ENCODE measurements around the gene MT3.

MT3 gene

GRCh38 chr16:56589141-56590039 is at the start of gene MT3:
Gene MT3, plus strand, starts transcription at chr16:56589528. Its CDS starts 63 bp downstream, at chr16:56589591.
- TF ChIP-seq CTCF (IDR thresholded peaks at IDR 0.05; ENCODE audit: control insufficient read depth, extremely low read depth, insufficient read depth) = peak; percentile 22
- peak within 1 kb of the TSS; percentile 36 for H3K4me3 ChIP-seq (ENCODE audit: low read depth, low read length)
- DNase-seq (ENCODE audit: low read depth) = no peak

- no peak for TF ChIP-seq CTCF (IDR thresholded peaks at IDR 0.05; ENCODE audit: control insufficient read depth, extremely low read depth, insufficient read depth)
- DNase-seq (ENCODE audit: low read depth) = no peak
- H3K4me3 ChIP-seq (ENCODE audit: low read depth, low read length) = no peak overlapping the region
Observed at GRCh38 chr16:56539656-56540055, 49.7 kb upstream of the MT3 start.

GRCh38 chr16:56542039-56542438 is 47.3 kb upstream of the MT3 start:
- no peak for DNase-seq (ENCODE audit: low read depth)
- H3K4me3 ChIP-seq (ENCODE audit: low read depth, low read length) = no peak overlapping the region
- no peak for TF ChIP-seq CTCF (IDR thresholded peaks at IDR 0.05; ENCODE audit: control insufficient read depth, extremely low read depth, insufficient read depth)

- no peak for DNase-seq (ENCODE audit: low read depth)
- no peak for TF ChIP-seq CTCF (IDR thresholded peaks at IDR 0.05; ENCODE audit: control insufficient read depth, extremely low read depth, insufficient read depth)
- H3K4me3 ChIP-seq (ENCODE audit: low read depth, low read length) = no peak overlapping the region
Observed at GRCh38 chr16:56547120-56547948, 42.0 kb upstream of the MT3 start.

GRCh38 chr16:56547949-56548567 is 41.3 kb upstream of the MT3 start:
- H3K4me3 ChIP-seq (ENCODE audit: low read depth, low read length) = no peak overlapping the region
- DNase-seq (ENCODE audit: low read depth) = no peak

More at GRCh38 chr16:56547949-56548567, 41.3 kb upstream of the MT3 start:
- no peak for TF ChIP-seq CTCF (IDR thresholded peaks at IDR 0.05; ENCODE audit: control insufficient read depth, extremely low read depth, insufficient read depth)

Measured in LNCaP clone FGC (cell line).